Stimulated activated naive B cell treated with anti-CD40 and anti-IgM and Interleukin-4, amounts not matched to agents 10 μg/mL and 1 μg/mL and 100 μg/mL, for 72 hours (primary cell): ENCODE data around the gene MCU.
"Not testable (repeated sequence)": the region's sequence is repeated elsewhere in the genome, so short reads cannot be mapped to it uniquely, and the experiment has no call there.

Experiments used
- ATAC-seq, 2 donors: fragments of 150-1000 bp; cut with Tn5 transposase; replicated peaks; 2 replicates each; pipeline ENCODE4 v1.10.0; 2021; ENCODE audit warnings: moderate library complexity in 1 of 2
- DNase-seq: peaks from one replicate; pipeline ENCODE4 v3.0.0; 2021
- H3K27ac Mint-ChIP-seq: one replicate; pipeline ENCODE4 v1.8.0; 2022; ENCODE audit warnings: mild to moderate bottlenecking, mixed read lengths
- H3K27me3 Mint-ChIP-seq, 2 donors: one replicate each; pipeline ENCODE4 v1.8.0; 2022; ENCODE audit warnings: mixed read lengths in 2 of 2
- H3K36me3 Mint-ChIP-seq, 2 donors: one replicate each; pipeline ENCODE4 v1.8.0; 2022; ENCODE audit warnings: mixed read lengths in 2 of 2, mild to moderate bottlenecking in 1 of 2
- H3K4me1 Mint-ChIP-seq, 2 donors: one replicate each; pipeline ENCODE4 v1.8.0; 2022; ENCODE audit warnings: mixed read lengths in 2 of 2, mild to moderate bottlenecking in 1 of 2
- H3K4me3 Mint-ChIP-seq, 2 donors: one replicate each; pipeline ENCODE4 v1.8.0; 2022; ENCODE audit warnings: mild to moderate bottlenecking in 2 of 2, mixed read lengths in 2 of 2, moderate library complexity in 1 of 2
- H3K9me3 Mint-ChIP-seq, 2 donors: one replicate each; pipeline ENCODE4 v1.8.0; 2022; ENCODE audit warnings: mixed read lengths in 2 of 2, mild to moderate bottlenecking in 1 of 2

The MCU gene

DNA sequence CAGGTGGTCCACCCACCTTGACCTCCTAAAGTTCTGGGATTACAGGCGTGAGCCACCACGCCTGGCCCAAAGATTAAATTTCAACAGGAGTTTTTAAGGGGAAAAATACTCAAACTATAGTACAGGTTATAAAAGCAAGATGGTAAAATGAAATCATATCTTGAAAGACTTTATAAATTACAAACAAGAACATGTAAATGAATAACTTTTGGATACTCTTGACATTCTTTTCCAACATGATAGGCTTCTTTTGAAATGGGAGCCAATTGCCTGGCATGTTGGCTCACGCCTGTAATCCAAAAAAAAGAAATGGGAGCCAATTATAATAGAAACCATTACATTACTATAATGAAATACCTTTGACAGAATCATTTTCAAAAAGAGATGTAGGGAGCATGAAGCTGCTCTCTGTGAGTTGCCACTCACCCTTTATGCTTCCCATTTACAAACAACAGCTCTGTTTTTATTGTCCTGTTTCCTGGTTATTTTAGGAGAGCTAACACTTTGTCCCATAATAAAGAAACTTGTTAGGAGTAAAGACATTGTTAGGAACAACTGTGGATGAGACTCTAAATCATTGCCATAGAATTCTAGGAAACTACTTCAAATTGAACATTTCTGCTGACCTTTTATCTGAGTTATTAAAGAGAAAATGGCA lies 24.6 kb upstream of the MCU start:
- Mint-ChIP-seq H3K27ac (no peak overlapping the region), H3K9me3 (no peaks in the 10 kb centered on the region), H3K27me3 (no peaks in the 10 kb centered on the region), H3K36me3 (no peaks in the 10 kb centered on the region), H3K4me3 (no peak overlapping the region), H3K4me1 (no peaks in the 10 kb centered on the region)
- no peak for ATAC-seq
- DNase-seq, result no peak

DNA sequence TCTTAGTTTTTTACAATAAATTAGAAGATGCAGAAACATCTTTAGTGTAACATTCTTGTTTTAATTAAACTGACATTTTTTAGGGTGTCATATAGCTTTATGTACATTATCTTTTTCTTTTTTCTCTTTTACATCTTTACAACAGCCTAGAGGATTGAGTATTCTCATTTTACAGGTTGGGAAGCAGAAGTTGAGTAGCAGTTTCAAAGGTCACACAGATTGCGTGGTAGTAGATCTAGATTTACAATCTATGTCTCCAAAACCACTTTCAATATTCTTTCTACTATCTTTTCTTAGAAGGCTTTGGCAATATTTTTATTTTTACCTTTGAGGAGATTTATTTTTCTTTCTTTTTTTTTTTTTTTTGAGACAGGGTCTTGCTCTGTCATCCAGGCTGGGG lies 18.7 kb upstream of the MCU start:
- no peak for DNase-seq
- Mint-ChIP-seq H3K27me3 (peaks cover 0 to 2% of the 10 kb centered on the region in 2 donors), H3K36me3 (no peaks in the 10 kb centered on the region), H3K4me3 (no peak overlapping the region), H3K4me1 (no peaks in the 10 kb centered on the region), H3K9me3 (no peaks in the 10 kb centered on the region), H3K27ac (no peak overlapping the region)
- no peak for ATAC-seq

DNA sequence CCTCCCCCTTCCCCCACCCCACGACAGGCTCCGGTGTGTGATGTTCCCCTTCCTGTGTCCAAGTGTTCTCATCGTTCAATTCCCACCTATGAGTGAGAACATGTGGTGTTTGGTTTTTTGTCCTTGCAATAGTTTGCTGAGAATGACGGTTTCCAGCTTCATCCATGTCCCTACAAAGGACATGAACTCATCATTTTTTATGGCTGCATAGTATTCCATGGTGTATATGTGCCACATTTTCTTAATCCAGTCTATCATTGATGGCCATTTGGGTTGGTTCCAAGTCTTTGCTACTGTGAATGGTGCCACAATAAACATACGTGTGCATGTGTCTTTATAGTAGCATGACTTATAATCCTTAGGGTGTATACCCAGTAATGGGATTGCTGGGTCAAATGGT lies 17.8 kb upstream of the MCU start:
- not testable (repeated sequence) for H3K4me1 Mint-ChIP-seq, H3K9me3 Mint-ChIP-seq, H3K27me3 Mint-ChIP-seq, H3K4me3 Mint-ChIP-seq, H3K36me3 Mint-ChIP-seq, ATAC-seq, H3K27ac Mint-ChIP-seq, DNase-seq

DNA sequence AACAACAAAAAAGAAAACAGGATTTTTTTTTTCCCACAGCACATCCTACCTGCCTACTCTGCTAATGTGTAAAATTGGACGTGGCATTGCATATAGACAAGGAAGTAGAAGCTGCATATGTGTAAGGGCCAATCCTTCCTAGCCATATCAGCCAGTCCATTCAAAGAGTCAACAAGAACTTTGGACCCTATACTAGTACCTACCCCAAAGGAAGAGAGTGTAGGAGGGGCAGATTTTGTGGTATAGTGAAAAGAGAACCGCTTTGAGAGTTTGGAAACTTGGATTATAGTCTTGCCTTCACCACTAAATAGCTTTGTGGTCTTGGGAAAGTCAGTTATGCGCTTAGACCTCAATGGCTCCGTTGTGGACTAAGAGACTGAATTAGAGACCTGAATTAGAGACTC lies 12.1 kb upstream of the MCU start:
- DNase-seq, result no peak
- no peaks in the 10 kb centered on the region for H3K36me3 Mint-ChIP-seq
- H3K27me3 Mint-ChIP-seq, result peaks cover 4 to 6% of the 10 kb centered on the region in 2 donors
- no peaks in the 10 kb centered on the region for H3K9me3 Mint-ChIP-seq
- H3K4me3 Mint-ChIP-seq, result no peak overlapping the region
- no peak for ATAC-seq
- no peaks in the 10 kb centered on the region for H3K4me1 Mint-ChIP-seq
- H3K27ac Mint-ChIP-seq, result no peak overlapping the region

DNA sequence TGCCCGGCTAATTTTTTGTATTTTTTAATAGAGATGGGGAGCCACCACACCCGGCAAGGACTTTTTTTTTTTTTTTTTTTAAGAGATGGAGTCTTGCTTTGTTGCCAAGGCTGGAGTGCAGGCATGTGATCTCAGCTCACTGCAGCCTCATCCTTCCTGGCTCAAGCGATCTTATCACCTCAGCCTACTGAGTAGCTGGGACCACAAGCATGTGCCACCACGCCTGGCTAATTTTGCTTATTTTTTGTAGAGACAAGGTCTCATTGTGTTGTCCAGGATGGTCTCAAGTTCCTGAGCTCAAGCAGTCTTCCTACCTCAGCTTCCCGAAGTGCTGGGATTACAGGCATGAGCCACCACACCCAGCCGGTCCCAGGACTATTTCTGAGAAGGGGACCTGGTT lies 9.3 kb upstream of the MCU start:
- ATAC-seq (no peak), DNase-seq (no peak)
- no peaks in the 10 kb centered on the region for H3K36me3 Mint-ChIP-seq
- no peak overlapping the region for H3K4me3 Mint-ChIP-seq
- no peaks in the 10 kb centered on the region for H3K9me3 Mint-ChIP-seq
- peaks cover 4 to 6% of the 10 kb centered on the region in 2 donors for H3K27me3 Mint-ChIP-seq
- peaks cover 0 to 2% of the 10 kb centered on the region in 2 donors for H3K4me1 Mint-ChIP-seq
- H3K27ac Mint-ChIP-seq, result no peak overlapping the region

DNA sequence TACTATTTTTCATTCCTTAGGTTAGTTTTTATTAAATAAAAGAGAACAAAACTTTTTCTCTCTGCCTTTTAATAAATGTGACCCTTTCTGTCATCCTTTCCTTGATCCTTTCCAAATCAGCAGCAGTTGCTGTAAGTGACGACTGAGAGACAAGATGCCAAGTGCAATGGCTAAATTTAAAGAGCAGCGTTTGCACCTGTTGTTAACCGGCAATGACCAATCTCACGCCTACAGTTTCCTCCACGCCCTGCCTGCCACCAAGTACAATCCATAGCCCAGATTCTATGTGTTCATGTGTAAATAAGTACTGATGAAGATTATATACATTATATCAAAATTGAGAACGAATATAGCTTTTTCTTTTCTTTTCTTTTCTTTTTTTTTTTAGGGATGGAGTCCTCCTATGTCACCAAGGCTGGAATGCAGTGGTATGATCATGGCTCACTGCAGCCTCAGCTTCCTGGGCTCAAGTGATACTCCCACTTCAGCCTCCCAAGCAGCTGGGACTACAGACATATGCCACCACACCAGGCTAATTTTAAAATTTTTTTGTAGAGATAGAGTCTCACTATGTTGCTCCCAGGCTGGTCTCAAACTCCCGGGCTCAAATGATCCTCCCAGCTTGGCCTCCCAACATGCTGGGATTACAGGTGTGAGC lies 6.5 kb upstream of the MCU start:
- DNase-seq (no peak), ATAC-seq (no peak)
- Mint-ChIP-seq H3K4me3 (no peak overlapping the region), H3K9me3 (no peaks in the 10 kb centered on the region), H3K27ac (no peak overlapping the region), H3K36me3 (no peaks in the 10 kb centered on the region), H3K27me3 (no peaks in the 10 kb centered on the region), H3K4me1 (peaks cover 4 to 5% of the 10 kb centered on the region in 2 donors)

DNA sequence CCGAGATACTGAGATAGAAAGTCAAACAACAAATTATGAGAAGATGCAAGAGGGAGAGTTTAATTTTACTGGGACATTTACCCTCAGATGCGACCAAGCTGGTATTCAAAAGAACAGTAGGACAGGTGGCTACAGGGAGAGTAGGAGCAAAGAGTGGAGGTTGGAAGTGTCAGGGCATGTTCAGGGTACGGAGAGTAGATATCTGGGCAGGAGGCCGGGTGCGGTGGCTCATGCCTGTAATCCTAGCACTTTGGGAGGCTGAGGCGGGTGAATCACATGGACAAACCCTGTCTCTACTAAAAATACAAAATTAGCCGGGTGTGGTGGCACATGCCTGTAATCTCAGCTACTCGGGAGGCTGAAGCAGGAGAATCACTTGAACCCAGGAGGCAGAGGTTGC lies 5.5 kb upstream of the MCU start:
- not testable (repeated sequence) for H3K36me3 Mint-ChIP-seq, DNase-seq, H3K4me1 Mint-ChIP-seq, H3K4me3 Mint-ChIP-seq, H3K9me3 Mint-ChIP-seq, ATAC-seq, H3K27ac Mint-ChIP-seq, H3K27me3 Mint-ChIP-seq

DNA sequence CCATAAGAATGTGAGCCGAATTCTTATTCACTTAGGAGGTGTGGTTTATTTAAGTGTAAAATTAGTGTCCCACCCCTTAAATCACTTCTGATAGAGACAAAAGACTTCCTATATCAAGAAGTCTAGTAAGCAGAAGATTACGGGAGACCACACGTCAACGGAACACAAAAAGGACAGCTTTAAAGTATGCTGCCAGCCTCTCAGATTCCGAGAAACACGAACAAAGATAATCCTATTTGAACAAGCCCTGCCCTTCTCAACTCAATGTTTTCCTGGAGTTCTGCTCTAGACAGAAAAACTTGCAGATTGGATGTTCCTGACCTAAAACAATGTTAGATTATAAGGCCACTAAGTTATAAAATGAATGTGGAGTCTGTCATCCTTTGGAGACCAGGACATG lies 4.9 kb upstream of the MCU start:
- no peak overlapping the region for H3K4me3 Mint-ChIP-seq
- peaks cover 4 to 5% of the 10 kb centered on the region in 2 donors for H3K4me1 Mint-ChIP-seq
- DNase-seq, result no peak
- H3K36me3 Mint-ChIP-seq, result no peaks in the 10 kb centered on the region
- ATAC-seq, result no peak
- H3K27me3 Mint-ChIP-seq, result no peaks in the 10 kb centered on the region
- no peak overlapping the region for H3K27ac Mint-ChIP-seq
- H3K9me3 Mint-ChIP-seq, result no peaks in the 10 kb centered on the region

DNA sequence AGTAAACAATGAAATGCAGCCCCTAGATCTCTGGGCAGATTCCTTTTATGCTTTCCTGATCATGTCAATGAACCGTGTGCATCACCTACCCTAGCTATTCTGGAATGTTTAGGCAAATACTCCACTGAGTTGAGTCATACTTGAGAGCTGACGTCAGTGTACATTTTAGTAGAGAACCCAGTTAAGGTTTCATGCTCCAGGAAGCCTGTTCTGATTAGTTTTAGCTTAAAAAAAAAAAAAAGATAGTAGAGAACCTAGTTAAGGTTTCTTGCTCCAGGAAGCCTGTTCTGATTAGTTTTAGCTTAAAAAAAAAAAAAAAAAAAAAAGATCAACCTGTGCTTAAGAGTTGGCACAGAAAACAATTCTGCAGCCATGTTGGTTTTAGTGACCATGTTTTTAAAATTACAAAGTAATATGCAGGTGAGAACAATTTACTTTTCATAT lies 3.7 kb upstream of the MCU start:
- Mint-ChIP-seq H3K27me3 (no peaks in the 10 kb centered on the region), H3K4me3 (no peak overlapping the region), H3K4me1 (peaks cover 11% of the 10 kb centered on the region in 2 donors), H3K27ac (no peak overlapping the region), H3K9me3 (no peaks in the 10 kb centered on the region), H3K36me3 (no peaks in the 10 kb centered on the region)
- DNase-seq (no peak), ATAC-seq (no peak)

DNA sequence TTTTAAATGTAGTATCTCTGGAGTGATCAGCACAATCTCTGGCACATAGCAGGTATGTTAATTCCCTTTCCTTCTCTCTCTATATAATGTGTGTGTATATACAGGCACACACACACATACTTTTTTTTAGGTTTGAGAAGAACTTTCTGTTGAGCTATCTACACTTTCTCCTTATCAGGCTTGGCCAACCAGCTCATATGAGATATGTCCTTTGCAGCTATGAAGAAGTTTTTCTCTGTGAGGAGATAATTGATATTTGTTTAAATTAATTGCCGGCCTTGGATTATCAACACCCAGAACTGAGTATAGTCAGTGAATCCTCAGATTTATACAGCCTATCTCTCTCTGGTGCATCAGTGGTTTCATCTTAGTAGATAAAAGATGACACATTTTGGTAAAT lies 2.3 kb upstream of the MCU start:
- Mint-ChIP-seq H3K36me3 (no peaks in the 10 kb centered on the region), H3K4me1 (peaks cover 22 to 24% of the 10 kb centered on the region in 2 donors), H3K27ac (no peak overlapping the region), H3K9me3 (no peaks in the 10 kb centered on the region), H3K4me3 (no peak overlapping the region), H3K27me3 (no peaks in the 10 kb centered on the region)
- DNase-seq (no peak), ATAC-seq (no peak)

DNA sequence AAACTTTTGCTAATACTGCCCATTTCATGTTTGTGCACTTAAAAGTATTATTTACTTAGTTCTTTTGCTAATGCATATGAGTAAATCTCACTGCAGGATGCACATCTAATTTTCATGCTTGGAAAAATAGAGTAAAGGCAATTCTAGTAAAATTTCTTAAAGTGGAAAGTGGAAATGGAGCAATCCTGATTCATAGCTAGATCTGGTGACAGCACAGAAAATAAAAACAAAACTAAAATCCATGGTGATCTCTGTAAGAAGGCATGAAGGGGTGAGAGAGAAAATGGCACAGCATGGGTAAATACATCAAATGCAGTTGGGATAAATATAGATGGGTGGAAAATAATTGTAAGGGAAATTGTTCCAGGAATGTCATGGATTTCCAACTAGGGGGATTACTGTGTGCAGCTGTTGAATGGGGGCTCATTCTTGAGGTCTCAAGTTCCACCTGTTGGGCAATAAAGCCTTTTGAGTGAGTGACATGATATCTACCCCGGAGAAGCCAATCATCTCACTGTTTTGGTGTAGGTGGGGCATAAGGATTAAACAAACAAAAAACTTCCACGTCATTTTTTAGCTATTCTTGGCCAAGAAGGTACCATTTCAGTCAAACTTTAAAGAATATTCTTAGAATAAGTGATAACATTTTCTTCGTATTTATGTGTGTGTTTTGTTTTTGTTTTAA lies 1.7 kb upstream of the MCU start:
- no peaks in the 10 kb centered on the region for H3K9me3 Mint-ChIP-seq
- DNase-seq (no peak), ATAC-seq (no peak)
- no peaks in the 10 kb centered on the region for H3K36me3 Mint-ChIP-seq
- H3K27me3 Mint-ChIP-seq, result no peaks in the 10 kb centered on the region
- no peak overlapping the region for H3K27ac Mint-ChIP-seq
- H3K4me1 Mint-ChIP-seq, result peaks cover 28 to 30% of the 10 kb centered on the region in 2 donors
- no peak overlapping the region for H3K4me3 Mint-ChIP-seq

DNA sequence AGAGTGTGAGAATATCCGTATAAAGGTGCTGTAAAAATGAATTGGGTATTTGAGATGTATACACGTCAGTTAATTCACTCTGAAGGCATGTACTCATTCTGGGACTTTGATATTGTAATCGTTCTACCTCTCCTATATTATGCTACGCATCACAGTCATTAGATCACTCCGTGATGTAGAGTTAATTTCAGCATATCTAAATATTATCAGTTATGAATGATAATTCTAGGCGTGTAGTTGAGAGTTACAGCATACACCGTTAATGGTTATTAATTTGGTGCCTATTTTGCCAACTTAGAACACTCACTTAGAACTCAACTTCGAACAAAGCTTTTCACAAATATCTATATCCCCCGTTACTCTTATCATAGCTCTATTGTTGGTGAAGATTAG lies 477 bp upstream of the MCU start:
- H3K36me3 Mint-ChIP-seq, result no peaks in the 10 kb centered on the region
- no peak overlapping the region for H3K27ac Mint-ChIP-seq
- peaks cover 30 to 40% of the 10 kb centered on the region in 2 donors for H3K4me1 Mint-ChIP-seq
- DNase-seq, result no peak
- H3K4me3 Mint-ChIP-seq, result peak overlapping the region; percentile 89 to 90
- H3K9me3 Mint-ChIP-seq, result no peaks in the 10 kb centered on the region
- H3K27me3 Mint-ChIP-seq, result no peaks in the 10 kb centered on the region
- ATAC-seq, result no peak

DNA sequence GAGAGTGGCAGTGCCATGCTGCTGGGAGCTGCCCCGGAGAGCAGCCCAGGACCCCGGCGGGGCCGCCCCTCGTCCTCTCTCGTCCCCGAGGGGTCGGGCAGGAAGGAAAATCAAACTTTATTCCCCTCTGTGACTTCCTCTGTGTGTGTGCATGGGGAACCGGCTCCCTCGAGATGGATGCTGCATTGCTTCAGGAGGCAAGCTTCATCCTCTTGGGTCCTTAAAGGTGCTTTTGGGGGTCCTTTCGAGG lies 726 bp downstream of the MCU start:
- DNase-seq (no peak), ATAC-seq (peak; percentile 2 to 4)
- H3K9me3 Mint-ChIP-seq, result no peaks in the 10 kb centered on the region
- H3K4me1 Mint-ChIP-seq, result peaks cover 28 to 42% of the 10 kb centered on the region in 2 donors
- H3K27me3 Mint-ChIP-seq, result no peaks in the 10 kb centered on the region
- no peaks in the 10 kb centered on the region for H3K36me3 Mint-ChIP-seq
- peak overlapping the region; percentile 89 to 90 for H3K4me3 Mint-ChIP-seq
- H3K27ac Mint-ChIP-seq, result peak overlapping the region; percentile 53

DNA sequence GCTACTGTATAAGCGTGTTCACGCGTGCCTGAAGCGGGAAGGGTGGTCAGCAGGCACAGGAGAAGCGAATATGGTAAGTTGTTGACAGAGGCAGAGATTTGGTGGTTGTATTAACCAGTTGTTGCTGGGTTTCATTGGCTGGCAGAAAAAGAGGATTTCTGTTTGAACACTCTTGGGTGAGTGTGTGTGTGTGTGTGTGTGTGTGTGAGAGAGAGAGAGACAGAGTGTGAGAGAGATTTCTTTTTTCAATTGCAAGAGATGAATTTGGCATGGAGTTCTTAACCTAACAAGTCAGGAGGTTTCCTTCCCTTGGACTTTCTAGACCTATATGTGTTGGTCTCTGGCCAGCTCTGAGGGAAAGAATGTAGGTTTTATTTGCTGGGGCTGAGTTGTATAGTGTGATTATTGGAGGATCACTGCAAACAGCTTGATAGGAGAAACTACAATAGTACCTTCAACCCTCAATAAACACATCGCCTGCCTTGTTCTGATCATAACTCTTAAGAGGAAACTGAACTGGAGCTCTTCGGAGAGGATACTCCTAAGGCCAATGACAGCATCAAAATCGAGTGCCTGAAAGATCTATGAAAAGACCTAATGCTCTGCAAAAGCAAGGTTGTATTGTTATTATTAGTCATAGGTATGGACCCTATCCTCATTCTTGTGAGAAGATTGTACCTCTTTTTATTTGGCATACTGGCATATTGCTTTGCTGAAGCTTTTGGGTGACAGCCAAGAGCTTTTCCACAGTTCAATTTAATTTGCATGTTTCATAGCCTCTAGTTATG lies 1.2 kb downstream of the MCU start:
- Mint-ChIP-seq H3K4me1 (peaks cover 24 to 42% of the 10 kb centered on the region in 2 donors), H3K9me3 (no peaks in the 10 kb centered on the region), H3K27me3 (no peaks in the 10 kb centered on the region), H3K27ac (peak overlapping the region; percentile 53), H3K36me3 (no peaks in the 10 kb centered on the region), H3K4me3 (peak overlapping the region; percentile 89 to 90)
- ATAC-seq (no peak), DNase-seq (no peak)
